H9 (cell line): ENCODE measurements around the gene ADGRL3. TPM values are rescaled to one million over a fixed set of nuclear protein-coding genes. Genes with fewer than 3 reads are reported as not detected.

Experiments
- DNase-seq: peaks from one replicate; pipeline ENCODE4 v3.0.0-alpha.2; 2017
- H2AFZ ChIP-seq: one replicate; pipeline ENCODE4 v1.6.1; 2013; ENCODE audit warnings: mild to moderate bottlenecking, low read length, control low read depth, moderate library complexity
- H2AK5ac ChIP-seq: 2 replicates; pipeline ENCODE4 v1.6.1; 2013; ENCODE audit warnings: low read length, control low read depth, mixed read lengths; ENCODE audit not compliant: insufficient read length
- H2BK120ac ChIP-seq: one replicate; pipeline ENCODE4 v1.6.1; 2013; ENCODE audit warnings: low read depth, mild to moderate bottlenecking, low read length, control low read depth, inconsistent platforms; ENCODE audit not compliant: poor library complexity, severe bottlenecking
- H2BK12ac ChIP-seq: 2 replicates; pipeline ENCODE4 v1.6.1; 2013; ENCODE audit warnings: low read length, control low read depth, mixed read lengths, low read depth; ENCODE audit not compliant: insufficient read length
- H2BK15ac ChIP-seq: 2 replicates; pipeline ENCODE4 v1.6.1; 2013; ENCODE audit warnings: low read depth, low read length, control low read depth
- H2BK20ac ChIP-seq: one replicate; pipeline ENCODE4 v1.6.1; 2013; ENCODE audit warnings: low read depth, mild to moderate bottlenecking, low read length, control low read depth, inconsistent platforms; ENCODE audit not compliant: poor library complexity, severe bottlenecking
- H2BK5ac ChIP-seq: 2 replicates; pipeline ENCODE4 v1.6.1; 2013; ENCODE audit warnings: low read length, control low read depth, mixed read lengths; ENCODE audit not compliant: insufficient read length
- H3K14ac ChIP-seq: 2 replicates; pipeline ENCODE4 v1.6.1; 2013; ENCODE audit warnings: low read length, control low read depth; ENCODE audit not compliant: insufficient read depth
- H3K18ac ChIP-seq: 2 replicates; pipeline ENCODE4 v1.6.1; 2013; ENCODE audit warnings: low read depth, mild to moderate bottlenecking, mixed read lengths, low read length, control low read depth; ENCODE audit not compliant: insufficient read length
- H3K23ac ChIP-seq: 2 replicates; pipeline ENCODE4 v1.6.1; 2013; ENCODE audit warnings: low read length, control low read depth, mixed read lengths, low read depth; ENCODE audit not compliant: insufficient read length
- H3K23me2 ChIP-seq: 2 replicates; pipeline ENCODE4 v1.6.1; 2013; ENCODE audit warnings: low read depth, mild to moderate bottlenecking, mixed read lengths, low read length, control low read depth; ENCODE audit not compliant: insufficient read length, poor library complexity, severe bottlenecking
- H3K27ac ChIP-seq: 2 replicates; pipeline ENCODE4 v1.5.1; 2013; ENCODE audit warnings: low read length, control low read depth, mixed read lengths, low read depth; ENCODE audit not compliant: insufficient read length
- H3K27me3 ChIP-seq: 2 replicates; pipeline ENCODE4 v1.6.1; 2013; ENCODE audit warnings: low read length, control low read depth, inconsistent platforms; ENCODE audit not compliant: insufficient read depth
- H3K4ac ChIP-seq: 2 replicates; pipeline ENCODE4 v1.6.1; 2013; ENCODE audit warnings: low read depth, mild to moderate bottlenecking, control low read depth, inconsistent platforms, low read length, moderate library complexity
- H3K4me1 ChIP-seq: 2 replicates; pipeline ENCODE4 v1.6.1; 2013; ENCODE audit warnings: low read length, control low read depth, inconsistent platforms; ENCODE audit not compliant: insufficient read depth
- H3K4me2 ChIP-seq: 2 replicates; pipeline ENCODE4 v1.6.1; 2013; ENCODE audit warnings: low read length, control low read depth, mixed read lengths; ENCODE audit not compliant: insufficient read length, insufficient read depth
- H3K56ac ChIP-seq: 2 replicates; pipeline ENCODE4 v1.6.1; 2013; ENCODE audit warnings: low read depth, mild to moderate bottlenecking, mixed read lengths, low read length, control low read depth; ENCODE audit not compliant: insufficient read length
- H3K79me1 ChIP-seq: 2 replicates; pipeline ENCODE4 v1.6.1; 2013; ENCODE audit warnings: low read depth, mild to moderate bottlenecking, moderate library complexity, low read length, control low read depth, inconsistent platforms; ENCODE audit not compliant: insufficient read depth, poor library complexity, severe bottlenecking
- H3K79me2 ChIP-seq: 2 replicates; pipeline ENCODE4 v1.6.1; 2013; ENCODE audit warnings: low read length, control low read depth, inconsistent platforms; ENCODE audit not compliant: insufficient read depth
- H3K9ac ChIP-seq: 2 replicates; pipeline ENCODE4 v1.6.1; 2013; ENCODE audit warnings: low read length, control low read depth, mixed read lengths; ENCODE audit not compliant: insufficient read length; ENCODE audit errors: extremely low read depth
- H3K9me3 ChIP-seq: one replicate; pipeline ENCODE4 v1.6.1; 2013; ENCODE audit warnings: low read depth, low read length, inconsistent platforms; ENCODE audit not compliant: control insufficient read depth
- H3T11ph ChIP-seq: one replicate; pipeline ENCODE4 v1.6.1; 2013; ENCODE audit warnings: mild to moderate bottlenecking, low read length, control low read depth, inconsistent platforms
- H4K20me1 ChIP-seq: one replicate; pipeline ENCODE4 v1.6.1; 2013; ENCODE audit not compliant: control insufficient read depth, insufficient read length, insufficient read depth
- H4K5ac ChIP-seq: 2 replicates; pipeline ENCODE4 v1.6.1; 2013; ENCODE audit warnings: low read depth, mild to moderate bottlenecking, mixed read lengths, low read length, control low read depth; ENCODE audit not compliant: insufficient read length
- H4K8ac ChIP-seq: replicated peaks from 2 replicates; pipeline ENCODE4 v1.6.1; 2013; ENCODE audit warnings: low read length, control low read depth, mixed read lengths, low read depth; ENCODE audit not compliant: insufficient read length
- H4K91ac ChIP-seq: 2 replicates; pipeline ENCODE4 v1.6.1; 2013; ENCODE audit warnings: low read depth, mild to moderate bottlenecking, moderate library complexity, mixed read lengths, low read length, control low read depth; ENCODE audit not compliant: insufficient read length
- H3K27ac Mint-ChIP-seq, 3 experiments: 2 replicates in 2 of 3; 3 replicates in 1 of 3; pipeline ENCODE4 v1.8.0; 2020 to 2021; ENCODE audit warnings: mixed read lengths in 3 of 3, mild to moderate bottlenecking in 1 of 3, moderate library complexity in 1 of 3
- H3K27me3 Mint-ChIP-seq: 2 replicates; pipeline ENCODE4 v1.8.0; 2021; ENCODE audit warnings: low read depth, mild to moderate bottlenecking, moderate library complexity, mixed read lengths
- H3K36me3 Mint-ChIP-seq, 3 experiments: 2 replicates in 2 of 3; 3 replicates in 1 of 3; pipeline ENCODE4 v1.8.0; 2020 to 2021; ENCODE audit warnings: low read depth in 3 of 3, mixed read lengths in 3 of 3; ENCODE audit not compliant: insufficient read depth in 1 of 3
- H3K4me1 Mint-ChIP-seq, 2 experiments: 2 replicates each; pipeline ENCODE4 v1.8.0; 2020; ENCODE audit warnings: mixed read lengths in 2 of 2
- H3K4me3 Mint-ChIP-seq, 2 experiments: 2 replicates in 1 of 2; 3 replicates in 1 of 2; pipeline ENCODE4 v1.8.0; 2020 to 2021; ENCODE audit warnings: mild to moderate bottlenecking in 2 of 2, mixed read lengths in 2 of 2, moderate library complexity in 1 of 2
- H3K9me3 Mint-ChIP-seq, 2 experiments: 2 replicates in 1 of 2; 3 replicates in 1 of 2; pipeline ENCODE4 v1.8.0; 2020; ENCODE audit warnings: mild to moderate bottlenecking in 2 of 2, mixed read lengths in 2 of 2, moderate library complexity in 1 of 2
- total RNA-seq: library from RNA; stranded (reverse); gene quantifications from 2 replicates; pipeline ENCODE4 v1.2.1, GENCODE V29; 2021
- TF ChIP-seq, protein P1 (sequence below): fragments of 200-600 bp; sonication (generic); conservative IDR thresholded peaks from 3 replicates; pipeline ENCODE4 v1.8.0; 2021; ENCODE audit warnings: antibody characterized with exemption, mild to moderate bottlenecking

The ADGRL3 gene
- total RNA-seq, 1 experiment from 2014 or later = 5.9 TPM

DNA sequence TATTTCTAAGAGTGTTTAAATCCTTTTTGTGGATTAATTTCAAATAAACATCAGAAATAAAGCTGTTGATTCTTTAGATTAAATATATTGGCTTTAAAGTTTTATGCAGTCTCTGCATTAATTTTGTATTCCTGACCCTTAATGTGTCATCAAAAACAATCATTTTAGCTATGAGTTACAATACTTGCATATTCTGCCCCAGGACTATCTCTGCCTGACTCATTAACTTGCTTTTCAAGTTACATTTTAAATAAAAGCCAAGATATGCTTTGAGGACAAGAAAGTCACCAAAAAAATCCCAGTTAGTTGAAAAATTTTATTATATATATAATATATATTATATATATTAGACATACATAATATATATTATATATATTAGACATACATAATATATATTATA is 208.7 kb downstream of the ADGRL3 start:
- H4K91ac ChIP-seq = no peak overlapping the region
- no peaks in the 10 kb centered on the region for H4K20me1 ChIP-seq
- H3K27ac ChIP-seq = no peak overlapping the region
- H2AFZ ChIP-seq = no peak overlapping the region
- no peak overlapping the region for H4K5ac ChIP-seq
- H2AK5ac ChIP-seq = no peak overlapping the region
- no peak for DNase-seq
- H3K23ac ChIP-seq = no peak overlapping the region
- H3T11ph ChIP-seq = no peak overlapping the region
- no peak overlapping the region for H3K56ac ChIP-seq
- TF ChIP-seq, protein P1, sequence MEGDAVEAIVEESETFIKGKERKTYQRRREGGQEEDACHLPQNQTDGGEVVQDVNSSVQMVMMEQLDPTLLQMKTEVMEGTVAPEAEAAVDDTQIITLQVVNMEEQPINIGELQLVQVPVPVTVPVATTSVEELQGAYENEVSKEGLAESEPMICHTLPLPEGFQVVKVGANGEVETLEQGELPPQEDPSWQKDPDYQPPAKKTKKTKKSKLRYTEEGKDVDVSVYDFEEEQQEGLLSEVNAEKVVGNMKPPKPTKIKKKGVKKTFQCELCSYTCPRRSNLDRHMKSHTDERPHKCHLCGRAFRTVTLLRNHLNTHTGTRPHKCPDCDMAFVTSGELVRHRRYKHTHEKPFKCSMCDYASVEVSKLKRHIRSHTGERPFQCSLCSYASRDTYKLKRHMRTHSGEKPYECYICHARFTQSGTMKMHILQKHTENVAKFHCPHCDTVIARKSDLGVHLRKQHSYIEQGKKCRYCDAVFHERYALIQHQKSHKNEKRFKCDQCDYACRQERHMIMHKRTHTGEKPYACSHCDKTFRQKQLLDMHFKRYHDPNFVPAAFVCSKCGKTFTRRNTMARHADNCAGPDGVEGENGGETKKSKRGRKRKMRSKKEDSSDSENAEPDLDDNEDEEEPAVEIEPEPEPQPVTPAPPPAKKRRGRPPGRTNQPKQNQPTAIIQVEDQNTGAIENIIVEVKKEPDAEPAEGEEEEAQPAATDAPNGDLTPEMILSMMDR = no peak
- no peak overlapping the region for H3K9ac ChIP-seq
- H2BK15ac ChIP-seq = no peak overlapping the region
- H3K4me1 ChIP-seq = peaks cover 3% of the 10 kb centered on the region; the same call in 1 of the 2 replicates
- no peaks in the 10 kb centered on the region for H3K79me2 ChIP-seq
- no peak overlapping the region for H3K4ac ChIP-seq
- no peak overlapping the region for H3K4me3 Mint-ChIP-seq
- H3K14ac ChIP-seq = no peak overlapping the region
- H3K23me2 ChIP-seq = no peaks in the 10 kb centered on the region
- H2BK5ac ChIP-seq = no peak overlapping the region
- H3K9me3 ChIP-seq = no peaks in the 10 kb centered on the region
- H3K4me2 ChIP-seq = no peak overlapping the region
- no peak overlapping the region for H3K18ac ChIP-seq
- no peak overlapping the region for H2BK20ac ChIP-seq
- no peaks in the 10 kb centered on the region for H3K27me3 ChIP-seq
- no peaks in the 10 kb centered on the region for H3K36me3 Mint-ChIP-seq
- H2BK12ac ChIP-seq = no peak overlapping the region
- no peak overlapping the region for H3K27ac Mint-ChIP-seq
- peaks cover 9 to 12% of the 10 kb centered on the region in 2 experiments for H3K4me1 Mint-ChIP-seq
- no peaks in the 10 kb centered on the region for H3K79me1 ChIP-seq
- H4K8ac ChIP-seq = no peak overlapping the region
- no peaks in the 10 kb centered on the region for H3K27me3 Mint-ChIP-seq
- H2BK120ac ChIP-seq = no peak overlapping the region
- H3K9me3 Mint-ChIP-seq = no peaks in the 10 kb centered on the region
